ENCODE measurements around the gene FGGY.

FGGY gene

DNA sequence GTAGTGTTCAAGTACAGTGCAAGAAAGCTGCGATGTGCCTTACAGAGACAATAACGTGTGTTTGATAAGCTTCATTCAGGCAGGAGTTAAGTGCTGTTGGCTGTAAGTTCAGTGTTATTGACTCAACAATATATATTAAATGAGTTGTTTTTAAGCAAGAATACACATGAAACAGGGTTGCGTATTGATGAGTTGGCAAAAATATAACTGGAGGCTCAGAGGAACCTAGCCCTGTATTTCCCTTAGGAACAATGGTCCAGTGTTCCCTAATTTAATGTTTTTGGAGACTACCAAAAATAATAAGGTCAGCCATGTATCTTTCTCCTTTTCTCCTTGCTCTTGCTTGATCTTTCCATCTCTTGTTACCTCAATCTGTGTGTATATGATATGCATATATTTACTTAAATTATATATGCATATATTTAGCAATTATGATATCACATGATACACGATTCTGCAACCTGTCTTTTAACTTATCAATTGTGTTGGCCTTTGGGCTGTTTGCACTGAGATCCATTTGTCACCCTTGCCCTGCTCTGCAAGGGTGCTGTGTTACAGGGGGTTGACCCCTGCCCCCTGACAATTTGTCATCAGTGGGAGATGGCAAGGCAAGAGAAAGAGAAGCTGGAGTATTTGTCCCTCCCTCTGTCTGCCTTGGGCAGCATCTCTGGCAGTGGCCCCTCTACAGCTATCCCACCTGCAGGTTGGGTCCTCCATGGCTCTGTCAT lies 109.7 kb downstream of the FGGY start:
- H3K27ac ChIP-seq (ENCODE audit: low read length) = no peak overlapping the region
- no peaks in the 10 kb centered on the region for H3K36me3 ChIP-seq (ENCODE audit: control insufficient read depth in 2 of 2, insufficient read depth in 2 of 2, low read length in 2 of 2)
- H3K9me3 ChIP-seq (ENCODE audit: control insufficient read depth in 2 of 2, low read length in 2 of 2) = no peaks in the 10 kb centered on the region

DNA sequence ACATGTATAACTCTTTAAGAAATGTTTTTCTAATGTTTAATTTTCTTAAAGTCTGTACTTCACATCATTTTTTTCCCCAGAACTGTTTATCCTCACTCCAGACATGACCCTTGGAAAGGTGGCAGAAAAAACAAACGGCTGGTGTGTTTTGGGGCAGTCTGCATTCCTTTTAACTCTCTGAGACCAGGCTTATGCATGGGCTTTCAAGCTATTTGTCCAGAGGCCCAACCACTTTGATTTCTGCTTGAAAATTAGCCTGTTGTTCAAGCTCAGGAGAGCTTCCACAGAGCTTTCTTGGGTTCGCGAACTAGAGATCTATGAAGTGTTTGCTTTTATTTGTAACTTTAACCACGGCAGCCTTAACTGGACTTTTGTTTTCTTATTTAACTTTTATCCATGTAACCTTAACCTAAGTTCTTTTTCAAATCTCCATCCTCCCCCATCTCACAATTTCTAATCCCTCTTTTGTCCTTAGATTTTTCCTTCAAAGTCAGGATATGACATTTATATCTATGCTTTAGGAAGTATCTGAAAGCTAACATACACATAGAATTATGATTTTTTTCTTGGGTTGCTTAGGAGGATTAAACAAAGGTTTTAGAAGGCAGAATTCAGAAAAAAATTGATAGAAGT lies 111.8 kb downstream of the FGGY start:
- H3K4me1 ChIP-seq (ENCODE audit: control insufficient read depth, insufficient read depth, low read length) = no peaks in the 10 kb centered on the region
- H3K9ac ChIP-seq (ENCODE audit: low read length in 2 of 2) = peak overlapping the region; percentile 2 to 43
- H3K4me3 ChIP-seq (ENCODE audit: low read length in 2 of 2) = peak overlapping the region in 1 of 2 donors; percentile 23
- H3K27ac ChIP-seq (ENCODE audit: low read length) = peak overlapping the region; percentile 32
- H3K27me3 ChIP-seq (ENCODE audit: control insufficient read depth in 1 of 2, insufficient read depth in 2 of 2, low read length in 2 of 2) = no peaks in the 10 kb centered on the region
- H3K9me3 ChIP-seq (ENCODE audit: control insufficient read depth in 2 of 2, low read length in 2 of 2) = no peaks in the 10 kb centered on the region
- no peaks in the 10 kb centered on the region for H3K36me3 ChIP-seq (ENCODE audit: control insufficient read depth in 2 of 2, insufficient read depth in 2 of 2, low read length in 2 of 2)

More for the DNA sequence above, 109.7 kb downstream of the FGGY start:
- Histone ChIP-seq H3K4me3 (ENCODE audit: low read length in 2 of 2) (no peak overlapping the region), H3K27me3 (ENCODE audit: control insufficient read depth in 1 of 2, insufficient read depth in 2 of 2, low read length in 2 of 2) (no peaks in the 10 kb centered on the region), H3K4me1 (ENCODE audit: control insufficient read depth, insufficient read depth, low read length) (no peaks in the 10 kb centered on the region), H3K9ac (ENCODE audit: low read length in 2 of 2) (no peak overlapping the region)

- Histone ChIP-seq H3K9ac (ENCODE audit: low read length in 2 of 2) (no peak overlapping the region), H3K4me1 (ENCODE audit: control insufficient read depth, insufficient read depth, low read length) (no peaks in the 10 kb centered on the region), H3K27ac (ENCODE audit: low read length) (no peak overlapping the region), H3K4me3 (ENCODE audit: low read length in 2 of 2) (no peak overlapping the region), H3K36me3 (ENCODE audit: control insufficient read depth in 2 of 2, insufficient read depth in 2 of 2, low read length in 2 of 2) (no peaks in the 10 kb centered on the region), H3K9me3 (ENCODE audit: control insufficient read depth in 2 of 2, low read length in 2 of 2) (no peaks in the 10 kb centered on the region), H3K27me3 (ENCODE audit: control insufficient read depth in 1 of 2, insufficient read depth in 2 of 2, low read length in 2 of 2) (no peaks in the 10 kb centered on the region)
Measured at GRCh38 chr1:59409549-59409948, 112.7 kb downstream of the FGGY start.

- no peak overlapping the region for H3K27ac ChIP-seq (ENCODE audit: low read length)
- H3K4me1 ChIP-seq (ENCODE audit: control insufficient read depth, insufficient read depth, low read length) = no peaks in the 10 kb centered on the region
- H3K36me3 ChIP-seq (ENCODE audit: control insufficient read depth in 2 of 2, insufficient read depth in 2 of 2, low read length in 2 of 2) = no peaks in the 10 kb centered on the region
- H3K9ac ChIP-seq (ENCODE audit: low read length in 2 of 2) = no peak overlapping the region
- H3K27me3 ChIP-seq (ENCODE audit: control insufficient read depth in 1 of 2, insufficient read depth in 2 of 2, low read length in 2 of 2) = no peaks in the 10 kb centered on the region
- H3K9me3 ChIP-seq (ENCODE audit: control insufficient read depth in 2 of 2, low read length in 2 of 2) = no peaks in the 10 kb centered on the region
- H3K4me3 ChIP-seq (ENCODE audit: low read length in 2 of 2) = no peak overlapping the region
Measured at GRCh38 chr1:59409986-59410385, 113.1 kb downstream of the FGGY start.

GRCh38 chr1:59410457-59410856 lies 113.6 kb downstream of the FGGY start:
- no peak overlapping the region for H3K9ac ChIP-seq (ENCODE audit: low read length in 2 of 2)
- H3K4me3 ChIP-seq (ENCODE audit: low read length in 2 of 2) = no peak overlapping the region
- H3K27me3 ChIP-seq (ENCODE audit: control insufficient read depth in 1 of 2, insufficient read depth in 2 of 2, low read length in 2 of 2) = no peaks in the 10 kb centered on the region
- no peaks in the 10 kb centered on the region for H3K9me3 ChIP-seq (ENCODE audit: control insufficient read depth in 2 of 2, low read length in 2 of 2)
- H3K27ac ChIP-seq (ENCODE audit: low read length) = no peak overlapping the region
- no peaks in the 10 kb centered on the region for H3K4me1 ChIP-seq (ENCODE audit: control insufficient read depth, insufficient read depth, low read length)
- no peaks in the 10 kb centered on the region for H3K36me3 ChIP-seq (ENCODE audit: control insufficient read depth in 2 of 2, insufficient read depth in 2 of 2, low read length in 2 of 2)

- no peaks in the 10 kb centered on the region for H3K36me3 ChIP-seq (ENCODE audit: control insufficient read depth in 2 of 2, insufficient read depth in 2 of 2, low read length in 2 of 2)
- no peaks in the 10 kb centered on the region for H3K27me3 ChIP-seq (ENCODE audit: control insufficient read depth in 1 of 2, insufficient read depth in 2 of 2, low read length in 2 of 2)
- H3K4me3 ChIP-seq (ENCODE audit: low read length in 2 of 2) = no peak overlapping the region
- no peak overlapping the region for H3K27ac ChIP-seq (ENCODE audit: low read length)
- no peak overlapping the region for H3K9ac ChIP-seq (ENCODE audit: low read length in 2 of 2)
- no peaks in the 10 kb centered on the region for H3K9me3 ChIP-seq (ENCODE audit: control insufficient read depth in 2 of 2, low read length in 2 of 2)
- no peaks in the 10 kb centered on the region for H3K4me1 ChIP-seq (ENCODE audit: control insufficient read depth, insufficient read depth, low read length)
Measured at GRCh38 chr1:59411147-59411546, 114.3 kb downstream of the FGGY start.

- Histone ChIP-seq H3K27ac (ENCODE audit: low read length) (no peak overlapping the region), H3K4me1 (ENCODE audit: control insufficient read depth, insufficient read depth, low read length) (no peaks in the 10 kb centered on the region), H3K36me3 (ENCODE audit: control insufficient read depth in 2 of 2, insufficient read depth in 2 of 2, low read length in 2 of 2) (no peaks in the 10 kb centered on the region), H3K27me3 (ENCODE audit: control insufficient read depth in 1 of 2, insufficient read depth in 2 of 2, low read length in 2 of 2) (no peaks in the 10 kb centered on the region), H3K4me3 (ENCODE audit: low read length in 2 of 2) (no peak overlapping the region), H3K9ac (ENCODE audit: low read length in 2 of 2) (no peak overlapping the region), H3K9me3 (ENCODE audit: control insufficient read depth in 2 of 2, low read length in 2 of 2) (no peaks in the 10 kb centered on the region)
Measured at GRCh38 chr1:59412718-59413326, 115.9 kb downstream of the FGGY start.

GRCh38 chr1:59413327-59413720 lies 116.4 kb downstream of the FGGY start:
- Histone ChIP-seq H3K4me3 (ENCODE audit: low read length in 2 of 2) (no peak overlapping the region), H3K9ac (ENCODE audit: low read length in 2 of 2) (no peak overlapping the region), H3K27me3 (ENCODE audit: control insufficient read depth in 1 of 2, insufficient read depth in 2 of 2, low read length in 2 of 2) (no peaks in the 10 kb centered on the region), H3K9me3 (ENCODE audit: control insufficient read depth in 2 of 2, low read length in 2 of 2) (no peaks in the 10 kb centered on the region), H3K27ac (ENCODE audit: low read length) (no peak overlapping the region), H3K36me3 (ENCODE audit: control insufficient read depth in 2 of 2, insufficient read depth in 2 of 2, low read length in 2 of 2) (no peaks in the 10 kb centered on the region), H3K4me1 (ENCODE audit: control insufficient read depth, insufficient read depth, low read length) (peaks cover under 1% of the 10 kb centered on the region)

- Histone ChIP-seq H3K9ac (ENCODE audit: low read length in 2 of 2) (no peak overlapping the region), H3K36me3 (ENCODE audit: control insufficient read depth in 2 of 2, insufficient read depth in 2 of 2, low read length in 2 of 2) (no peaks in the 10 kb centered on the region), H3K4me3 (ENCODE audit: low read length in 2 of 2) (no peak overlapping the region), H3K4me1 (ENCODE audit: control insufficient read depth, insufficient read depth, low read length) (peaks cover 9% of the 10 kb centered on the region), H3K9me3 (ENCODE audit: control insufficient read depth in 2 of 2, low read length in 2 of 2) (no peaks in the 10 kb centered on the region), H3K27ac (ENCODE audit: low read length) (no peak overlapping the region), H3K27me3 (ENCODE audit: control insufficient read depth in 1 of 2, insufficient read depth in 2 of 2, low read length in 2 of 2) (no peaks in the 10 kb centered on the region)
Measured at GRCh38 chr1:59414406-59415133, 117.7 kb downstream of the FGGY start.

DNA sequence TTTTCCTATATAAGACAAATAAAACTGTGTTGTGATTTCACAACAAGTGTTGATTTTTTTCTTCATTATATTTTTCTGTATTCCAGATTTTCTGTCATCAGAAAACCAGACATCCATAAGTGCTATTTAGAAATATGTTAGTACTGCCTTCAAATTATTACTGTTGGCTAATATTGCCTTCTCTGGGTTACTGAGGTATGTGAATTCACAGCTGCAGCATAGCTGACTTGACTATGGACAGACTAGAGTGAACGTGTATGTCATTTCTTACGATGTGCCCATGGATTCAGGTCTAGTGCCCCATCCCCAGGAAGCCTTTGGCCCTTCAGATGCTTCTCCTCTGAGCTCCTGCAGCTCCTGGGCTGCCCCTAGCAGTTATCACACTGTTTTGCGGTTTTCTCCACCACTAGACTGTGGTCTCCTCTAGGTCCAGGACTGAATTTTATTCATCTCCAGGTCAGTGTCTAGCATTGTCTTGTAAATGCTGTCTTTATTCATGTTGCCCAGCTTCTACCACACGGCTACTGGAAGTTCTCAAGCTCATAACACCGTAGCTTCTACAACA lies 118.5 kb downstream of the FGGY start:
- no peak overlapping the region for H3K4me3 ChIP-seq (ENCODE audit: low read length in 2 of 2)
- no peaks in the 10 kb centered on the region for H3K9me3 ChIP-seq (ENCODE audit: control insufficient read depth in 2 of 2, low read length in 2 of 2)
- H3K27ac ChIP-seq (ENCODE audit: low read length) = no peak overlapping the region
- no peak overlapping the region for H3K9ac ChIP-seq (ENCODE audit: low read length in 2 of 2)
- peaks cover 9% of the 10 kb centered on the region for H3K4me1 ChIP-seq (ENCODE audit: control insufficient read depth, insufficient read depth, low read length)
- no peaks in the 10 kb centered on the region for H3K27me3 ChIP-seq (ENCODE audit: control insufficient read depth in 1 of 2, insufficient read depth in 2 of 2, low read length in 2 of 2)
- no peaks in the 10 kb centered on the region for H3K36me3 ChIP-seq (ENCODE audit: control insufficient read depth in 2 of 2, insufficient read depth in 2 of 2, low read length in 2 of 2)
